NCI-H1092 (cell line): ENCODE results near the gene OSBPL8.
"Not testable (repeated sequence)": the region's sequence is repeated elsewhere in the genome, so short reads cannot be mapped to it uniquely, and the experiment has no call there.

Experiments
- DNase-seq: peaks from one replicate; lab custom pipeline; 2025; lab: John Stamatoyannopoulos, UW

Gene OSBPL8

GRCh38 chr12:76360316-76360715, 199.3 kb downstream of the OSBPL8 start:
- DNase-seq, result no peak

DNA sequence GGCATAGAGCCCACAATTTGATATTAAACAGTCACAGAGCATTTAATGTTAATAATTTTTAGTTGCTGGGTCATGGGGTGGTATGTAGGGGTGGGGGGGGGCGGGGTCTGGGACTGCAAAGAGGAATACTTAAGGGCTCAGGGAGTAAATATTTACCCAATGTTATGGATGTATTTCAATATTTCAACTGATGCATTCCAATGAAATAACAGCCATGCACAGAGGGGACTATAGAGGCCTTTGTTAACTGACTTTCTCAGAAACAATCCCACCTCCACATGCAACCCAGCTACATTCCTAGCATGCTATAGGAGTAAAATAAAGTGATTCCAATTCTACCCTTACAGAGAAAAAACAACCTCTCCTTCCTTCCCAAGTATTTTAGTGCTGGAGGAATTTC, 203.5 kb downstream of the OSBPL8 start:
- DNase-seq, result no peak

DNA sequence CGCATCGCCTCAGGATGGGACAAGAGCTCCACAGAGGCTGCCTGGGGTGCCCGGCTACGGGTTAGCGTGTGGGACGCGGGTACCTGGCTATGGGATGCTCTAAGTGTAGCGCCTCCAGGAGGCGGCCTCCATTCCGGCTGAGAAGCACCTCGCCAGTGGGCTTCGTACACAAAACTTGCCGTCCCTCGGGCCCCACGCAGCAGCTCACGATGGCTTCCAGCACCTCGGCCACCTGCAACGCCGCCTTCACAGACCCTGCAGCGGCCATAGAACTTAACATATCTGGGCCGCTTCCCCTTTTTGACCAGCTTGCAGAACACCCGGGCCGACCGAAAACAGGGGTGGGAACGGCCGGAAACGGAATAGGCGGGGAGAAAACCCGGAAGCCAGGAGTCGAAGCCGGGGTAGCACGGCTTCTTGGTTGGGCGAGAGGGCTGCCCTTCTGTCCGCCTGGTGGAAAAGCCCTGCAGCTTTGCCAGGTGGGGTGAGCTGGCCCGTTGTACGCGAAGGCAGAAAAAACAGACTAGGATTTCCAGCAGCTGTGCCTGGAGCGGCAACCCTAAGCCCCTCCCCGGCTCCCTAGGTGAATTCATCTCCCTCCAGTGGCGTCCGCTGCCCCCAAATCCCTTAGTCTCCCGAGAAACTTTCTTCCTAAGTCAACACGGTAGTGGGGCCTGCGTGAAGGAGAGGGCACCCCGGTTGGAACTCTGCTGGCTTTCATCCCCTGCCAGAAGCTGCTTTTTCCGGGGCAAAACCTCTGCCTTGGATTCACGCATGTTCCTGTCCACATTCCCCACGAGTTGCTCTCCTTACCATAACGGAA, 211.3 kb downstream of the OSBPL8 start, which contains the start of gene BBS10:
Gene BBS10 (minus strand): TSS at position 337 of the 823 bp plus-strand sequence. CDS start 57 bp downstream, at position 280.
- DNase-seq, result peak; percentile 76

- DNase-seq, result no peak
Measured at GRCh38 chr12:76346798-76347420, 212.7 kb downstream of the OSBPL8 start.

DNA sequence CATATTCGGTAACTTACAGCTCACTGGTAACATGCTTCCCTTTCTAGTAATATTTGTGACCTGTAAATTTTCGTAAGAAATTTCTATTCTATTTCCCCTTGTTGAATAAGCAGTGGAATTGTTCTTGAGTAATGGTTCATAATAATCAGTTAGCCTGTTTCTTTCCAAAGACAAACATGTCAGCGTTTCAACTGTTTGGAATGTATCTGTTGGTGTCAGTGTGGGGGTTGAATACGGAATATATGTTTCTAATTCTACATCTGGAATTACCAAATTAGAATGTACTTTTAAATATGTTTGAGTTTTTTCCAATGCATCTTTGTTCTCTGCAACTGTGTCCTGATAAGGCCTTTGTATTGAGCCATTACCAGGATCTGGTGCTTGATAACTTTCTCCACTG, 213.3 kb downstream of the OSBPL8 start:
- DNase-seq, result no peak

GRCh38 chr12:76345569-76345968, 214.0 kb downstream of the OSBPL8 start:
- no peak for DNase-seq

DNA sequence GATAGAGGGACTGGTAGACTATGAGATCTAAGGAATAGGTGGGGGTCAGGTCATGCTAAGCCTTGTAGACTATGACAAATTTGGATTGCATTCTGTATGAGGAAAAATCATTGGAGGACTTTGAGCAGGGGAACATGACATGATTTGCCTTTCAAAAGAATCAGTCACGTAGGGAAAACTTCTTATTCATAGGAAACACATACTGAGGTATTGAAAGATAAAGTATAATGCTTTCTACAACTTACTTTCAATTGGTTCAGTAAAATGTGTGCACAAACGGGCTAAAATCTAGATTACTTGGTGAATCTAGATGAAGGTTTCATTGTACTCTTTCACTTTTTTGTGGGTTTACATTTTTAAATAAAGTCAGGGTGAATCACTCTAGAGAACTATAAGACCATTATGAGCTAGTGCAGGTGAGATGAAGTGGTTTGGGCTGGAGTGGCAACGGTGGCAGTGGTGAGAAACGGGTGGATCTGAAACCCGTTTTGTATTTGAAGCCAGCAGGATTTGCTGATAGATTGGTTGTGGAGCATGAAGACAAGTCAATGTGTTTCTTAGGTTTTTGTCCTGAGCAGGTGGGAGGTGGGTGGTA, 218.0 kb downstream of the OSBPL8 start:
- DNase-seq, result no peak

DNA sequence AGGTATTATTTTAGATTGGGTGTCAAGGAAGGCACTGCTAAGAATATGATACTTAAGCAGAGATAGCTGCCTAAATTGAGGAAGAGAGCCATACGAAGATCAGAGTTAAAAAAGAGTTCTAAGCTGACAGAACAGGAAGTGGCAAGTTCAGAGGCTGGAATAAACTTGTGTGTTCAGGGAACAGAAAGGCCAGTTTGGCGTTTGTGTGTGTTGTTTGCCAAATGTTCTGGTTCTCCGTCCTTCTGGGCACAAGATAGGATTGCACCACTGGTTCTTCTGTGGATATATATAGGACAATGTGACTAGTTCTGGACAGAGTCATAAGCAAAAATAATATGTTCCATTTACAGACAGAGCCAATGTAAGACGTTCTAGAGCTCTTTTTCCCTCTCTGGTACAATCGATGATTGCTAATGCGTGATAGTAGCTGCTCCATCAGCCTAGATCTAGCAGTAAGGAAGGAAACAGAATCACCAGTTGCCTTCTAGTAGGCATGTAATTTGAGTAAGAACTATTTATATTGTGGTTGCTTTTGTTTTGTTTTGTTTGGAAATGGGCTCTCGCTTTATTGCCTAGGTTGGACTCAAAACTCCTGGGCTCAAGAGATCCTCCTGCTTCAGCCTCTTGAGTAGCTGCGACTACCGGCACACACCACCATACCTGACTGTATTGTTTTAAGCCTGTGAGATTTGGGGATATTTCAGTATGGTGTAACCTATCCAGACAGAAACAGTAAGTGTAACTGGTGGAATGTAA, 218.7 kb downstream of the OSBPL8 start:
- no peak for DNase-seq

DNA sequence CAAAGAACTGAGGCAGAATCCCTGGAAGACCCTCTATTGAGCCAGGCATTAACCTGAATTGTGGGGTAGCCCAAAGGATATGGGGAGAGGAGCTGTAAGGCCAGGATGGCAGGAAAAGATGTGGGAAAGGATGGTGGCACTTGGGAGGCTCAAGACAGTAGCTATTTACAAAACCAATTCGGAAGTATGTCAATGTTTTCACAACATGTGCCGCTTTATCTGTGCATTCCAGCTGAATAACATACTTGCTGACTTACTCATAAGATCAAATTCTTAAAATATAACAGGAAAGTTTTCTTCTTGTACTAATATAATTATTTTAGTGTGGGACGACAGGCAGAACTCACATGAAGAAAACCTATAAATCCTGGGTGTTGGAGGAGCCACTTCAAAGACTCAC, 222.0 kb downstream of the OSBPL8 start:
- no peak for DNase-seq

DNA sequence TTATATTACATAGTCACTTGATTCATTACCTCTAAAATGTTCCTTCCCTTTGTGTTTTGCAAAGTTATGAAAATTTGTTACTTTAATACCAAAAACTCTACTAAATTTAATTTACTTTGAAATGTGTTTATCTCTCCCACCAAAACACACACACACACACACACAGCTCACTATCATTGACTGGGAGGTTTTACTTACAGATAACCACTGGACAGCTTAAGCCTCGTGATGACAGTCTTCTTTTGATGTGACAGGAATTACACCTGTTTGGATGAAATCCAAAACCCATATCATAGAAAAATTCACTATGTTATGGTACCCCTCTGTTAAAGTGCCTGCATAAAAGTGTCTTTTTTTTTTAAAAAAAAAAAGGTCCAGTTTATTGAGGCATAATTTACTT, 227.0 kb downstream of the OSBPL8 start:
- no peak for DNase-seq

GRCh38 chr12:76329606-76330005, 230.0 kb downstream of the OSBPL8 start:
- DNase-seq, result no peak

- DNase-seq, result no peak
Measured at GRCh38 chr12:76329159-76329558, 230.4 kb downstream of the OSBPL8 start.

- not testable (repeated sequence) for DNase-seq
Measured at GRCh38 chr12:76319595-76320319, 239.8 kb downstream of the OSBPL8 start.

GRCh38 chr12:76318773-76319594, 240.6 kb downstream of the OSBPL8 start:
- DNase-seq, result no peak

- DNase-seq, result no peak
Measured at GRCh38 chr12:76317976-76318375, 241.6 kb downstream of the OSBPL8 start.

GRCh38 chr12:76316468-76316867, 243.1 kb downstream of the OSBPL8 start:
- no peak for DNase-seq

GRCh38 chr12:76313299-76313698, 246.3 kb downstream of the OSBPL8 start:
- DNase-seq, result no peak

GRCh38 chr12:76312315-76312714, 247.3 kb downstream of the OSBPL8 start:
- DNase-seq, result no peak

GRCh38 chr12:76311796-76312195, 247.8 kb downstream of the OSBPL8 start:
- DNase-seq, result no peak

DNA sequence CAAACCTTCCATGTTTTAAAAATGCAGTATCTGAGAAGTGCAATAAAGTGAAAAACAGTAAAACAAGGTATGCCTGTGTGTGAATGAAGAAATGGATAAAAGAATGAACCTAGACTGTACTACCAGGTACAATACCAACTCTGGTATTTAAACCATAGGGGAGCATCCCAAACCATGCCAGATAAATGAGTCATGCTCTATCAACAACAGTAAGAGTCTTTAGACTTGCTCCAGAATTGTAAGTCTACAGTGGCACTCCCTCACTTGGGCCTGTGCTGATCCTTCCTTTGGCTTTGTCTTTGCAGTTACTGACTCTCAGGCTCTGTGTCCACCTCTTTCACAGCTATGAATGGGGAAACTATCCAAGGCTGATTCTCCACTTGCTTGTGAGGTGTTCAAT, 249.5 kb downstream of the OSBPL8 start:
- no peak for DNase-seq

DNA sequence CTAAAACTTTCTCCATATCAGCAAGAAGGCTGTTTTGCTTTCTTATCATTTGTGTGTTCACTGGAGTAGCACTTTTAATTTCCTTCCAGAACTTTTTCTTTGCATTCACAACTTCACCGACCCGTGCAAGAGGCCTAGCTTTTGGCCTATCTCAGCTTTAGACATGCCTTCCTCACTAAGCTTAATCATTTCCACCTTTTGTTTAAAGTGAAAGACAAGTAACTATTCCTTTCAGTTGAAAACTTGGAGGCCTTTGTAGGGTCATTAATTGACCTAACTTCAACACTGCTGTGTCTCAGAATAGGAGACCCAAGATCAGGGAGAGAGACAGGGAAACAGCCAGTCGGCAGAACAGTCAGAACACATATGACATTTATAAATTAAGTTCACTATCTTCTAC, 250.7 kb downstream of the OSBPL8 start:
- no peak for DNase-seq
